PC-3 (cell line): ENCODE measurements around the gene OR2V1.

Experiments used
- CTCF ChIP-seq: fragments of 300-600 bp; sonication (generic); conservative IDR thresholded peaks from 2 replicates; pipeline ENCODE4 v1.5.1; 2017; ENCODE audit warnings: antibody characterized with exemption, low read depth, mild to moderate bottlenecking, low read length
- EZH2phosphoT487 ChIP-seq: fragments of 300-600 bp; sonication (generic); IDR thresholded peaks from 2 replicates; pipeline ENCODE4 v1.6.1; 2018; ENCODE audit warnings: mild to moderate bottlenecking, antibody characterized with exemption, low read length, borderline replicate concordance

- TF ChIP-seq CTCF (no peak), EZH2phosphoT487 (no peak)
Observed at GRCh38 chr5:181136361-181136955, 5.5 kb upstream of the OR2V1 start.
